ENCODE measurements around the gene PHOX2A.

The PHOX2A gene

GRCh38 chr11:72263361-72263760 lies 19.4 kb upstream of the PHOX2A start:
- no peak overlapping the region for H3K4me3 ChIP-seq (ENCODE audit: low read length)
- TF ChIP-seq, protein P1, sequence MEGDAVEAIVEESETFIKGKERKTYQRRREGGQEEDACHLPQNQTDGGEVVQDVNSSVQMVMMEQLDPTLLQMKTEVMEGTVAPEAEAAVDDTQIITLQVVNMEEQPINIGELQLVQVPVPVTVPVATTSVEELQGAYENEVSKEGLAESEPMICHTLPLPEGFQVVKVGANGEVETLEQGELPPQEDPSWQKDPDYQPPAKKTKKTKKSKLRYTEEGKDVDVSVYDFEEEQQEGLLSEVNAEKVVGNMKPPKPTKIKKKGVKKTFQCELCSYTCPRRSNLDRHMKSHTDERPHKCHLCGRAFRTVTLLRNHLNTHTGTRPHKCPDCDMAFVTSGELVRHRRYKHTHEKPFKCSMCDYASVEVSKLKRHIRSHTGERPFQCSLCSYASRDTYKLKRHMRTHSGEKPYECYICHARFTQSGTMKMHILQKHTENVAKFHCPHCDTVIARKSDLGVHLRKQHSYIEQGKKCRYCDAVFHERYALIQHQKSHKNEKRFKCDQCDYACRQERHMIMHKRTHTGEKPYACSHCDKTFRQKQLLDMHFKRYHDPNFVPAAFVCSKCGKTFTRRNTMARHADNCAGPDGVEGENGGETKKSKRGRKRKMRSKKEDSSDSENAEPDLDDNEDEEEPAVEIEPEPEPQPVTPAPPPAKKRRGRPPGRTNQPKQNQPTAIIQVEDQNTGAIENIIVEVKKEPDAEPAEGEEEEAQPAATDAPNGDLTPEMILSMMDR (conservative IDR thresholded peaks at IDR 0.05; ENCODE audit: low read depth, low read length) = no peak
- DNase-seq (ENCODE audit: low read depth) = no peak

- DNase-seq (ENCODE audit: low read depth) = no peak
Measured at GRCh38 chr11:72260574-72260973, 16.6 kb upstream of the PHOX2A start.

GRCh38 chr11:72259490-72259889 lies 15.5 kb upstream of the PHOX2A start:
- no peak overlapping the region for H3K4me3 ChIP-seq (ENCODE audit: low read length)
- TF ChIP-seq, protein P1 (conservative IDR thresholded peaks at IDR 0.05; ENCODE audit: low read depth, low read length) = no peak
- DNase-seq (ENCODE audit: low read depth) = no peak

More at GRCh38 chr11:72260574-72260973, 16.6 kb upstream of the PHOX2A start:
- no peak overlapping the region for H3K4me3 ChIP-seq (ENCODE audit: low read length)
- TF ChIP-seq, protein P1 (conservative IDR thresholded peaks at IDR 0.05; ENCODE audit: low read depth, low read length) = no peak

- no peak overlapping the region for H3K4me3 ChIP-seq (ENCODE audit: low read length)
- TF ChIP-seq, protein P1 (conservative IDR thresholded peaks at IDR 0.05; ENCODE audit: low read depth, low read length) = no peak
- DNase-seq (ENCODE audit: low read depth) = no peak
Measured at GRCh38 chr11:72257570-72257969, 13.6 kb upstream of the PHOX2A start.

- no peak for DNase-seq (ENCODE audit: low read depth)
- H3K4me3 ChIP-seq (ENCODE audit: low read length) = no peak overlapping the region
- TF ChIP-seq, protein P1 (conservative IDR thresholded peaks at IDR 0.05; ENCODE audit: low read depth, low read length) = no peak
Measured at GRCh38 chr11:72254299-72254993, 10.5 kb upstream of the PHOX2A start.

GRCh38 chr11:72253392-72253791 lies 9.4 kb upstream of the PHOX2A start:
- TF ChIP-seq, protein P1 (conservative IDR thresholded peaks at IDR 0.05; ENCODE audit: low read depth, low read length) = no peak
- H3K4me3 ChIP-seq (ENCODE audit: low read length) = no peak overlapping the region
- no peak for DNase-seq (ENCODE audit: low read depth)

- H3K4me3 ChIP-seq (ENCODE audit: low read length) = no peak overlapping the region
- no peak for DNase-seq (ENCODE audit: low read depth)
- TF ChIP-seq, protein P1 (conservative IDR thresholded peaks at IDR 0.05; ENCODE audit: low read depth, low read length) = no peak
Measured at GRCh38 chr11:72251614-72252013, 7.6 kb upstream of the PHOX2A start.
